Frontal cortex (tissue), 4 donors: ENCODE measurements around the gene STAT2. TPM values are rescaled to one million over a fixed set of nuclear protein-coding genes. Genes with fewer than 3 reads are reported as not detected.
"Not testable (repeated sequence)": the region's sequence is repeated elsewhere in the genome, so short reads cannot be mapped to it uniquely, and the experiment has no call there.

ENCODE experiments used
- DNase-seq, 2 donors: peaks; one replicate each; pipeline ENCODE4 v3.0.0; 2012; ENCODE audit warnings: low spot score in 2 of 2
- FAIRE-seq: peaks from 2 replicates; lab custom pipeline; 2012; peaks lifted over from hg19 to GRCh38; lab: Jason Lieb, UNC
- total RNA-seq: library from RNA; depleted of rRNA; stranded (reverse); fragments of >200 nt; gene quantifications from one replicate; pipeline ENCODE4 v1.2.3, GENCODE V29; 2014
- donor health status: control.
- donor health status: control.
- donor health status: control.

STAT2 gene
- total RNA-seq, 1 donor from 2014 or later: 75.0 TPM

GRCh38 chr12:56332512-56333196 is 27.3 kb downstream of the STAT2 start:
- FAIRE-seq (no peak), DNase-seq (no peak)

- no peak for FAIRE-seq
- no peak for DNase-seq
These were observed 28.9 kb downstream of the STAT2 start for GRCh38 chr12:56330936-56331490.

- no peak for DNase-seq
- FAIRE-seq: no peak
These were observed 33.4 kb downstream of the STAT2 start for GRCh38 chr12:56326533-56326932.

GRCh38 chr12:56326126-56326525 is 33.8 kb downstream of the STAT2 start:
- no peak for FAIRE-seq
- no peak for DNase-seq

GRCh38 chr12:56324206-56324605 is 35.7 kb downstream of the STAT2 start:
- no peak for FAIRE-seq

GRCh38 chr12:56321610-56322009 is 38.3 kb downstream of the STAT2 start:
- FAIRE-seq, DNase-seq: not testable (repeated sequence)

More at GRCh38 chr12:56324206-56324605, 35.7 kb downstream of the STAT2 start:
- no peak for DNase-seq

- FAIRE-seq (no peak), DNase-seq (no peak)
These were observed 38.9 kb downstream of the STAT2 start for GRCh38 chr12:56321027-56321426.

GRCh38 chr12:56317675-56318074 is 42.2 kb downstream of the STAT2 start:
- FAIRE-seq (no peak), DNase-seq (no peak)

GRCh38 chr12:56315622-56316473 is 44.1 kb downstream of the STAT2 start, which contains the start of gene CNPY2:
Gene CNPY2, minus strand, starts transcription at chr12:56315988. Its CDS starts 771 bp downstream, at chr12:56315217.
- FAIRE-seq: no peak
- DNase-seq: peak; percentile 72 to 88

GRCh38 chr12:56315249-56315621 is 44.7 kb downstream of the STAT2 start:
- no peak for FAIRE-seq
- peak; percentile 44 to 45 for DNase-seq

- FAIRE-seq (no peak), DNase-seq (no peak)
These were observed 48.9 kb downstream of the STAT2 start for GRCh38 chr12:56311003-56311402.

GRCh38 chr12:56308714-56309113 is 51.2 kb downstream of the STAT2 start:
- DNase-seq (no peak), FAIRE-seq (no peak)

GRCh38 chr12:56307221-56307965 is 52.5 kb downstream of the STAT2 start:
- FAIRE-seq: no peak
- no peak for DNase-seq

GRCh38 chr12:56304872-56305590 is 54.9 kb downstream of the STAT2 start:
- no peak for FAIRE-seq

GRCh38 chr12:56304276-56304675 is 55.6 kb downstream of the STAT2 start:
- DNase-seq (no peak), FAIRE-seq (no peak)

More at GRCh38 chr12:56304872-56305590, 54.9 kb downstream of the STAT2 start:
- no peak for DNase-seq

GRCh38 chr12:56300644-56301464 is 59.1 kb downstream of the STAT2 start:
- FAIRE-seq (no peak), DNase-seq (no peak)

- FAIRE-seq: peak; percentile 52
- peak; percentile 89 to 94 for DNase-seq
These were observed 59.9 kb downstream of the STAT2 start, which contains the start of gene CS for GRCh38 chr12:56299853-56300643. Gene CS, minus strand, starts transcription at chr12:56300330. Its CDS starts 129 bp downstream, at chr12:56300201.
